Measurements from ENCODE around the gene SFMBT1.

SFMBT1 gene

DNA sequence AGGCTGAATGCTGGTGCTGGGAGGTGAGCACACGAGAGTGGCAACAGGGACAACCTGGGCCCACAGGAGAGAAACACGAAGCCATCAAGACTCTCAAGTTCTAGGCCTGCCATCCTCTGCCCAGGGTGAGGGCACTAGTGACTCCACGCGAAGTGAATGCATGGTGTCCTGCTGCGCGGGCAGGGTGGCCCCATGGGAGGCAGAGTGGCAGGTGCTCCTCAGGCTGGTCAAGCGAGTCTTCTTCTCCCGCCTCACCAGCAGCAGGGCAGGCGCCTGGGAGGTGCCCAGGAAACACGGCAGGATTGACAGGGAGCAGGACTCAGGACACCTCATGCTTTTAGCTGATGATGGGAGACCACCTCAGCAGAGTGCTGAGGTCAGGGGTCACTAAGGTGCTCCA, 175.4 kb downstream of the SFMBT1 start:
- no peak overlapping the region for H3K4me3 ChIP-seq (replicated peaks in 1 of 2; ENCODE audit: low read depth in 2 of 2, low read length in 2 of 2)
- TF ChIP-seq, protein P1, sequence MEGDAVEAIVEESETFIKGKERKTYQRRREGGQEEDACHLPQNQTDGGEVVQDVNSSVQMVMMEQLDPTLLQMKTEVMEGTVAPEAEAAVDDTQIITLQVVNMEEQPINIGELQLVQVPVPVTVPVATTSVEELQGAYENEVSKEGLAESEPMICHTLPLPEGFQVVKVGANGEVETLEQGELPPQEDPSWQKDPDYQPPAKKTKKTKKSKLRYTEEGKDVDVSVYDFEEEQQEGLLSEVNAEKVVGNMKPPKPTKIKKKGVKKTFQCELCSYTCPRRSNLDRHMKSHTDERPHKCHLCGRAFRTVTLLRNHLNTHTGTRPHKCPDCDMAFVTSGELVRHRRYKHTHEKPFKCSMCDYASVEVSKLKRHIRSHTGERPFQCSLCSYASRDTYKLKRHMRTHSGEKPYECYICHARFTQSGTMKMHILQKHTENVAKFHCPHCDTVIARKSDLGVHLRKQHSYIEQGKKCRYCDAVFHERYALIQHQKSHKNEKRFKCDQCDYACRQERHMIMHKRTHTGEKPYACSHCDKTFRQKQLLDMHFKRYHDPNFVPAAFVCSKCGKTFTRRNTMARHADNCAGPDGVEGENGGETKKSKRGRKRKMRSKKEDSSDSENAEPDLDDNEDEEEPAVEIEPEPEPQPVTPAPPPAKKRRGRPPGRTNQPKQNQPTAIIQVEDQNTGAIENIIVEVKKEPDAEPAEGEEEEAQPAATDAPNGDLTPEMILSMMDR (IDR thresholded peaks at IDR 0.05; ENCODE audit: low read depth, low read length), result no peak
- no peak for DNase-seq (ENCODE audit: low read depth in 2 of 2)

DNA sequence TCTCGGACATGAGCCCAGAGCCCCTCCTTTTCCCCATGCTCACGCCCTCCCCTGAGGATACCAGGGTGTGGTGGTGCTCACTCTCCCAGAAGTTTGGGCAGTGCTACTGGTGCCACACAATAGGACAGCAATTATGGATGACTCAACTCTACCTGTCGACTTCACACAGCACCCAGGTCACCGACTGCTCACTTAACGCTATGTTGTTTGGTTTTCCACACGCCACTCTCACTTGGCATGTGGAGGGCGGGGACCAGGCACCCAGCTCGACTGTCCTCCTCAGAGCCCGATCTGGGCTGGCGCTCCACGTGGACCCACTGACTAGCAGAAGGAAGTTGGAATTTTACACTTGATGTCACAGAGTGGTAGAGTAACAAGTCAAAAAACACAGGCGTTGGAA, 179.4 kb downstream of the SFMBT1 start:
- no peak overlapping the region for H3K4me3 ChIP-seq (replicated peaks in 1 of 2; ENCODE audit: low read depth in 2 of 2, low read length in 2 of 2)
- DNase-seq (ENCODE audit: low read depth in 2 of 2), result no peak
- TF ChIP-seq, protein P1 (IDR thresholded peaks at IDR 0.05; ENCODE audit: low read depth, low read length), result no peak

DNA sequence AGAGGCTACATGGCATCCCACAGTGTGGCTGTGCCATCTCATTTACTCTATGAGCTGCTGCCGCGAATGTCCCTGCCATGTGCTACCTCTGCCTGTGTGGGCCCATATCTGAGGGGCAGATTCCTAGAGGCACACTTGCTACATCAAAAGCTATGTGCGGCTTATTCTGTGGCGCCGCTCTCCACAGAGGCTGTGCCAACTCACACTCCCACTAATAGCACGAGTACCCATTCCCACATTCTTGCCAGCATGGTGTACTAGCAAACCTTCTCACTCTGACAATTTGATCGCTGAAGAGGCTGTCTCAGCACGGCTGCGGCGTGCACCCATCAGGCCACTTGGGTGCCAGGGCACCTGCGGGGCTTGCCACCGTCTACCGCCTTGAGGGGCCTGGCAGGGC, 179.9 kb downstream of the SFMBT1 start:
- TF ChIP-seq, protein P1 (IDR thresholded peaks at IDR 0.05; ENCODE audit: low read depth, low read length), result no peak
- DNase-seq (ENCODE audit: low read depth in 2 of 2), result no peak
- H3K4me3 ChIP-seq (replicated peaks in 1 of 2; ENCODE audit: low read depth in 2 of 2, low read length in 2 of 2), result no peak overlapping the region

DNA sequence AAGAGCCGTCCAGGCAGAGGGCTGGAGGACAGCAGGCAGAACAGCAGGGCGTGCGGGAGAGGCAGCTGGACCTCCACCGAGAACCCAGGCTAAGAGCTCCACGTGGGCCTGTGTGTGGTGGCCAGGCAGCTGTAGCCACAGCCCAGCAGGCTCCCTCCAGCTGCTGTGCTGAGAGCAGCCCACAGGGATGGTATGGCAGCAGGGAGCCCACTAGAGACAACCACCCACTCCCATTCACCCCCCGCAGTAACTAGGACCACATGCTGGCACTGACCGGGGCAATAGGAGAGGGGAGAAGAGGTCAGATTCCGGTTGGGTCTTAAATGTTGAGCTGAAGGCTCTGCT, 185.5 kb downstream of the SFMBT1 start:
- TF ChIP-seq, protein P1 (IDR thresholded peaks at IDR 0.05; ENCODE audit: low read depth, low read length), result no peak
- DNase-seq (ENCODE audit: low read depth in 2 of 2), result no peak
- H3K4me3 ChIP-seq (replicated peaks in 1 of 2; ENCODE audit: low read depth in 2 of 2, low read length in 2 of 2), result no peak overlapping the region

DNA sequence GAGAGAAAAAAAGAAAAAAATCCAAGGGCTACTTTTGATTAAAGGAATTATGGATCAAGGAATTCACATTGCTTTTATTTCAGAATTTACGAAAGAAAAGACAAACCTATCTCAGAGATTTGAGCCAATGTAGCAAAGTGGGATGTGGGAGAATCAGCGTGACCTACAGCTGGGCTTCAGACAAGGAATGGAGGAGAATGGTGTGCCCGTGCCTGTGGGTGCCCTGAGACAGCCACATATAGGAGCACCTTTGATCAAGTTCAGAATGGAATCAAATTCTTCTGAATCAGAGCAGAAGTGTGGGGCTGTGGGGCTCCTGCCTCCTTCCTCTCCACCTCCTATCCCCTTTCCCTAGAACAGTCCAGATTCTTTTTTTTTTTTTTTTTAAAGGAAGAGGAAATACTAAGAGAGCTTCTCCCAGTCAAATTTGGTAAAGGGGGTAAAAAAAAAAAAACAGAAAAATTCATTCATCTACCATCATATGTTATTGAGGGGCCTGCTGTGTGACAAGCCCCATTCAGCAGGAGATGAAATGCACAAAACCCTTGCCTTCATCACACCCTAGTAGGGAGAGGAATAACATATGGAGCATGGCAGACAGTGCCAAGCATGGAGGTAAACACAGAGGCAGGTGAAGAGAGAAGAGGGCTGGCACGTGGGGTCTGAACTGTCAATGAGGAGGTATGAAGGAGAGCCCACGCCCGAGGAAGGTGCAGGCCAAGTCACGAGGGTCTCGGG, 186.0 kb downstream of the SFMBT1 start:
- no peak overlapping the region for H3K4me3 ChIP-seq (replicated peaks in 1 of 2; ENCODE audit: low read depth in 2 of 2, low read length in 2 of 2)
- TF ChIP-seq, protein P1 (IDR thresholded peaks at IDR 0.05; ENCODE audit: low read depth, low read length), result no peak
- no peak for DNase-seq (ENCODE audit: low read depth in 2 of 2)

DNA sequence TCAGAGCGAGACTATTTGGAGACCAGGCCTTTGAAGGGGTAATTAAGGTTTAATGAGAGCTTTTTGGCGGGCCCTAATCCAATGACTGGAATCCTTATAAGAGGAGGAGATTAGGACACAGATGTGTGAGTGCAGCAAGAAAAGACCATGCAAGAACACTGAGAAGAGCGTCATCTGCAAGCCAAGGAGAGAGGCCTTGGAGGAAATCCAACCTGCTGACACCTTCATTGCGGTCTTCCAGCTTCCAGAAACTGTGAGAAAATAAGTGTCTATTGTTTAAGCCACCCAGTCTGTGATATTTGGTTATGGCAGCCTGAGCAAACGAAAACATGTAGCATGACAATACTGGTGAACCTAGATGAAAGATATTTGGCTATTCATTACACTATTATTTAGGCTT, 188.0 kb downstream of the SFMBT1 start:
- TF ChIP-seq, protein P1 (IDR thresholded peaks at IDR 0.05; ENCODE audit: low read depth, low read length), result no peak
- DNase-seq (ENCODE audit: low read depth in 2 of 2), result no peak
- H3K4me3 ChIP-seq (replicated peaks in 1 of 2; ENCODE audit: low read depth in 2 of 2, low read length in 2 of 2), result no peak overlapping the region

DNA sequence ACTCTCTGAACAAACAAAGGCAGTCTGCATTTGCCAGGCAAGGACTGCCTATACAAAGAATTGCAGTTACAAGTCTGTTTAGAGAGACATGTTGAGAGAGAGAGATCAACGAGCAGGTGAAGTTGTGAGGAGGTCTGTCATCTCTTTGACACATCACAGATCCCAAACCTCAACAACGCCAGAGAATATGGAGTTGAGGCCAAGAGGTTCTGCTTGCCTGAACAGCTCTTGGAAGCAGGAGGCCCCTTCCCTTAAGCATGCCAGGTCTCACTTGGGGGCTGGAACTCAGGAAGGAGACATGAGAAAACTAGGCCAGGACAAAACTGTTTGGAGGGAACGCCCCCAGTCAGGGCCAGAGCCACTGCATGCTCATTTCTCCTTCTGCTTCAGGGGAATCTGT, 188.7 kb downstream of the SFMBT1 start:
- TF ChIP-seq, protein P1 (IDR thresholded peaks at IDR 0.05; ENCODE audit: low read depth, low read length), result no peak
- no peak for DNase-seq (ENCODE audit: low read depth in 2 of 2)

More for the DNA sequence above, 188.7 kb downstream of the SFMBT1 start:
- H3K4me3 ChIP-seq (replicated peaks in 1 of 2; ENCODE audit: low read depth in 2 of 2, low read length in 2 of 2), result no peak overlapping the region

All from cardiac fibroblast (primary cell).